Hepatocyte (in vitro differentiated cells): ENCODE results near the gene ATG14. TPM values are rescaled to one million over a fixed set of nuclear protein-coding genes. Genes with fewer than 3 reads are reported as not detected.

Source experiments
- DNase-seq: peaks from one replicate; pipeline ENCODE4 v3.0.0-alpha.2; 2016; ENCODE audit warnings: low spot score
- H2AFZ ChIP-seq: fragments of 200-600 bp; sonication (generic); 2 replicates; pipeline ENCODE4 v1.6.0; 2016; ENCODE audit warnings: antibody characterized with exemption, mild to moderate bottlenecking
- H3K27ac ChIP-seq: fragments of 200-600 bp; sonication (generic); 2 replicates; pipeline ENCODE4 v1.5.1; 2016; ENCODE audit warnings: mild to moderate bottlenecking
- H3K27me3 ChIP-seq: fragments of 200-600 bp; sonication (generic); 2 replicates; pipeline ENCODE4 v1.6.1; 2016
- H3K36me3 ChIP-seq: fragments of 200-600 bp; sonication (generic); replicated peaks from 2 replicates; pipeline ENCODE4 v1.5.1; 2016; ENCODE audit warnings: low read depth; ENCODE audit not compliant: insufficient read depth
- H3K4me1 ChIP-seq: fragments of 200-600 bp; sonication (generic); 2 replicates; pipeline ENCODE4 v1.5.1; 2016; ENCODE audit warnings: mild to moderate bottlenecking, moderate library complexity; ENCODE audit not compliant: insufficient read depth
- H3K4me2 ChIP-seq: fragments of 200-600 bp; sonication (generic); 2 replicates; pipeline ENCODE4 v1.6.0; 2016
- H3K4me3 ChIP-seq: fragments of 200-600 bp; sonication (generic); 2 replicates; pipeline ENCODE4 v1.5.1; 2016; ENCODE audit warnings: mild to moderate bottlenecking
- H3K79me2 ChIP-seq: fragments of 200-600 bp; sonication (generic); 2 replicates; pipeline ENCODE4 v1.6.0; 2017; ENCODE audit warnings: mild to moderate bottlenecking
- H3K9me2 ChIP-seq: fragments of 200-600 bp; sonication (generic); replicated peaks from 2 replicates; pipeline ENCODE4 v1.6.0; 2017; ENCODE audit warnings: mild to moderate bottlenecking; ENCODE audit not compliant: insufficient read depth
- H3K9me3 ChIP-seq: fragments of 200-600 bp; sonication (generic); 2 replicates; pipeline ENCODE4 v1.5.1; 2016; ENCODE audit warnings: low read depth, mild to moderate bottlenecking
- H4K20me1 ChIP-seq: fragments of 200-600 bp; sonication (generic); 2 replicates; pipeline ENCODE4 v1.6.0; 2016; ENCODE audit warnings: mild to moderate bottlenecking; ENCODE audit not compliant: insufficient read depth, poor library complexity, severe bottlenecking
- EZH2 ChIP-seq: fragments of 200-600 bp; sonication (generic); IDR thresholded peaks from 2 replicates; pipeline ENCODE4 v1.6.1; 2016; ENCODE audit warnings: antibody characterized with exemption, mild to moderate bottlenecking, borderline replicate concordance
- EZH2phosphoT487 ChIP-seq: fragments of 200-600 bp; sonication (generic); IDR thresholded peaks from one replicate; pipeline ENCODE4 v1.6.1; 2018; ENCODE audit warnings: antibody characterized with exemption, mild to moderate bottlenecking, low read depth, moderate library complexity; ENCODE audit not compliant: unreplicated experiment, severe bottlenecking
- WGBS: methylation state at CpG from one replicate; pipeline ENCODE4 v1.1.6; 2016; ENCODE audit warnings: low lambda C conversion rate; ENCODE audit errors: missing lambda C conversion rate; 5-methylcytosine and 5-hydroxymethylcytosine counted together
- polyA plus RNA-seq: library from polyadenylated mRNA; unstranded; fragments of >200 nt; fragmentation: Nextera tagmentation; extraction: Ambion mirVana; gene quantifications from 2 replicates; pipeline ENCODE4 v1.2.1, GENCODE V29; 2016
- total RNA-seq: library from RNA; depleted of rRNA; stranded (reverse); fragments of >200 nt; gene quantifications from 2 replicates; pipeline ENCODE4 v1.2.3, GENCODE V29; 2014
- TF ChIP-seq, protein P1 (sequence below): fragments of 200-600 bp; sonication (generic); IDR thresholded peaks from 2 replicates; pipeline ENCODE4 v1.5.1; 2016; ENCODE audit warnings: antibody characterized with exemption, mild to moderate bottlenecking; ENCODE audit not compliant: poor library complexity

The ATG14 gene
- total and polyA plus RNA-seq, 2 experiments from 2014 or later, result 3.3 to 16.6 TPM

DNA sequence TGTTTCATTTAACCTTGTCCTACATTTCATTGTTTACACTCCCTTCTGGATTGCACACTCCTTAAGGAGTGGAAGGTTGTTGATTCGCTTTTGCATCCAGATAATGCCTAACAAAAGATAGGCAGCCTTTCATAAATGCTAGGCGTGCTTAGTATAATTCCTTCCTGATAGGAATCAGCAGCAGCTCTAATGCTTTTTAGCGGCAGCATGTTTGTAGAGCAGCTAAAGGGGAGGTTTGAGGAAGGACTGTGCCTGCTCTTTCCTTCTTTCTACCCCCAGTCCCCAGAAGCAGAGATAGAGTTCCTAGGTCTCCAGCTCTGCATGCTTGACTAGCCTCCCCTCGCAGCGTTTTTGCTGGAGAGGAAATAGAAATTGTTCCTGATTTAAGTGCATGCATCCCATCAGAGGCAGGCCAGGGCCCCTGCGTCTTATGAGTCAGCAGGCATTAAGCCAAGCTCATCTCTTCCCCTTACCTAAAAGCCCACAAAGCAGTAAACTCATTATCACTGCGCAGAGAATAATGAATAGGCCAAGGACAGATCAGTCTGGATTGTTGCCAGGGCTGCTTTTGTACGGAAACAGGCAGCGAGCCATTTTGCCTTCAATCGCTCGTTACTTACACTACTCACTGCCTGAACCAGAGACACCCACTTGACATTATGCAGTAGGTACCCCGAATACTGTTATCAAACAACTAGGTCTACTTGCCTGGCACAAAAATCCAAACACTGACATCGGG lies 42.8 kb upstream of the ATG14 start:
- Histone ChIP-seq H3K27me3 (no peaks in the 10 kb centered on the region), H3K36me3 (no peaks in the 10 kb centered on the region), H2AFZ (peak overlapping the region; percentile 10), H3K27ac (peak overlapping the region; percentile 48), H3K4me3 (no peak overlapping the region), H3K9me3 (no peaks in the 10 kb centered on the region), H3K9me2 (no peaks in the 10 kb centered on the region), H3K4me1 (peaks cover 17% of the 10 kb centered on the region), H3K4me2 (peak overlapping the region; percentile 56), H4K20me1 (no peaks in the 10 kb centered on the region), H3K79me2 (no peaks in the 10 kb centered on the region)
- WGBS, result 15% methylated on average over 13 of the region's 13 CpGs
- peak; percentile 72 for DNase-seq
- TF ChIP-seq, protein P1, sequence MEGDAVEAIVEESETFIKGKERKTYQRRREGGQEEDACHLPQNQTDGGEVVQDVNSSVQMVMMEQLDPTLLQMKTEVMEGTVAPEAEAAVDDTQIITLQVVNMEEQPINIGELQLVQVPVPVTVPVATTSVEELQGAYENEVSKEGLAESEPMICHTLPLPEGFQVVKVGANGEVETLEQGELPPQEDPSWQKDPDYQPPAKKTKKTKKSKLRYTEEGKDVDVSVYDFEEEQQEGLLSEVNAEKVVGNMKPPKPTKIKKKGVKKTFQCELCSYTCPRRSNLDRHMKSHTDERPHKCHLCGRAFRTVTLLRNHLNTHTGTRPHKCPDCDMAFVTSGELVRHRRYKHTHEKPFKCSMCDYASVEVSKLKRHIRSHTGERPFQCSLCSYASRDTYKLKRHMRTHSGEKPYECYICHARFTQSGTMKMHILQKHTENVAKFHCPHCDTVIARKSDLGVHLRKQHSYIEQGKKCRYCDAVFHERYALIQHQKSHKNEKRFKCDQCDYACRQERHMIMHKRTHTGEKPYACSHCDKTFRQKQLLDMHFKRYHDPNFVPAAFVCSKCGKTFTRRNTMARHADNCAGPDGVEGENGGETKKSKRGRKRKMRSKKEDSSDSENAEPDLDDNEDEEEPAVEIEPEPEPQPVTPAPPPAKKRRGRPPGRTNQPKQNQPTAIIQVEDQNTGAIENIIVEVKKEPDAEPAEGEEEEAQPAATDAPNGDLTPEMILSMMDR, result no peak
- TF ChIP-seq EZH2phosphoT487, result no peak
- TF ChIP-seq EZH2, result no peak

DNA sequence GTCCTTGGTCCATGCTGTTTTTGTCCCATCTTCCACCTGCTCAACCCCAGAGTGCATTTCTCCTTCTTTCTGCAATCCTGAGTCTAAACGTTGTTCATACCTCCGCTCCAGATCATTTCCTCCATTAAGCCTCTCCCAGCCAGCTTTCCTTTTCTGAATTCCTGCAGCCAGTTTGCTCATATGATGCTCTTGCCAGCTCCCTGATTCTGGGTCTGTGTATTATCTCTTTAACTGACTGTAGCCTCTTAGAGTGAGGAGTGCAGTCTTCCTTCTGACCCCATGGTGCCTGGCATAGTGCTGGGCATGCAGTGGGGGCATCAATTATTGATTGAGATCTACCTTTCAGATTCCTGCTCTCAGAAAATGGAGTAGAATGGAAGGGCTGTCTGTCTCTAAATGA lies 40.3 kb upstream of the ATG14 start:
- Histone ChIP-seq H3K36me3 (no peaks in the 10 kb centered on the region), H3K9me2 (no peaks in the 10 kb centered on the region), H3K9me3 (no peaks in the 10 kb centered on the region), H3K79me2 (no peaks in the 10 kb centered on the region), H3K27ac (no peak overlapping the region), H2AFZ (no peak overlapping the region), H3K4me2 (no peak overlapping the region), H3K4me1 (peaks cover 23% of the 10 kb centered on the region), H4K20me1 (no peaks in the 10 kb centered on the region), H3K27me3 (no peaks in the 10 kb centered on the region), H3K4me3 (no peak overlapping the region)
- 82% methylated on average over 2 of the region's 2 CpGs for WGBS
- TF ChIP-seq EZH2, result no peak
- TF ChIP-seq EZH2phosphoT487, result no peak
- TF ChIP-seq, protein P1, result no peak
- no peak for DNase-seq

DNA sequence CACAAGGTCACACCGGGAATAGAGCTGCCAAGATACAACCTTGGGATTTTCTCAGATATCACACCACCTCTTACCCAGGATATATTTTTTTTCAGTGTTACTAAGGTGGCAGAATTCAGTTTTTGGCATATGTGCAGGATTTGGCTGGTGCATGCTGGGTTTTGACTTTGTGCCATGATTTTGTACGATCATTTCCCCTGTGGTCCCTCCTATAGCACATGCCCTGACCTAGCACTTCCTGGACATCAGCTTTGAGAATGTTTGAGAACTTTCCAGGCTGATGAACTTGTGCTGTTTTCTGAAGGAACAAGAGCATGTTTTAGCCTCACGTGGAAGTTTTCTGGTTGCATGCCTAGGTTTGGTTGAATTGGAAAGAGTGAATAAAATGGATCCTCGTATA lies 39.8 kb upstream of the ATG14 start:
- no peaks in the 10 kb centered on the region for H4K20me1 ChIP-seq
- no peak for DNase-seq
- no peak overlapping the region for H3K27ac ChIP-seq
- no peak overlapping the region for H3K4me3 ChIP-seq
- H3K27me3 ChIP-seq, result no peaks in the 10 kb centered on the region
- TF ChIP-seq, protein P1, result no peak
- TF ChIP-seq EZH2 (no peak), EZH2phosphoT487 (no peak)
- 65% methylated on average over 4 of the region's 4 CpGs for WGBS
- H2AFZ ChIP-seq, result no peak overlapping the region
- H3K4me1 ChIP-seq, result peaks cover 23% of the 10 kb centered on the region
- no peaks in the 10 kb centered on the region for H3K9me3 ChIP-seq
- H3K36me3 ChIP-seq, result no peaks in the 10 kb centered on the region
- no peak overlapping the region for H3K4me2 ChIP-seq
- H3K79me2 ChIP-seq, result no peaks in the 10 kb centered on the region
- no peaks in the 10 kb centered on the region for H3K9me2 ChIP-seq
